GM12878 (cell line): Measurements from ENCODE around the gene DIP2B.
A peak's percentile ranks its signal among the peaks of the same experiment; 100 is the strongest.

Experiments
- CEBPB ChIP-seq, 2 experiments: fragments of 150-350 bp in 1 of 2; IDR thresholded peaks; 2 replicates each; pipeline ENCODE4 v1.6.1; 2012 to 2014; ENCODE audit warnings: low read depth in 2 of 2, low read length in 2 of 2, borderline replicate concordance in 1 of 2, inconsistent platforms in 1 of 2
- IKZF2 ChIP-seq, 2 experiments: fragments of 450-650 bp; IDR thresholded peaks; 2 replicates each; pipeline ENCODE4 v1.6.1; 2017; ENCODE audit warnings: mild to moderate bottlenecking in 2 of 2, moderate library complexity in 2 of 2
- LARP7 ChIP-seq: fragments of 450-650 bp; IDR thresholded peaks from 2 replicates; pipeline ENCODE4 v1.6.1; 2017; ENCODE audit warnings: mild to moderate bottlenecking
- MYC ChIP-seq: IDR thresholded peaks from 2 replicates; pipeline ENCODE4 v1.6.1; 2011; ENCODE audit warnings: mild to moderate bottlenecking, low read length, moderate library complexity, inconsistent platforms; ENCODE audit not compliant: insufficient read depth, insufficient replicate concordance, insufficient read length, severe bottlenecking
- RAD21 ChIP-seq: IDR thresholded peaks from 2 replicates; pipeline ENCODE4 v1.6.1; 2011; ENCODE audit warnings: mild to moderate bottlenecking, low read depth, low read length, moderate library complexity; ENCODE audit not compliant: insufficient read depth
- ZNF384 ChIP-seq: IDR thresholded peaks from 2 replicates; pipeline ENCODE4 v1.6.1; 2012; ENCODE audit warnings: low read depth, mild to moderate bottlenecking, low read length, improper control_type of control experiment, borderline replicate concordance
- TF ChIP-seq, protein P1 (sequence below), 3 experiments: IDR thresholded peaks in 2 of 3; conservative IDR thresholded peaks in 1 of 3; 2 replicates each; pipeline ENCODE4 v1.5.1; 2011; ENCODE audit warnings: low read depth in 3 of 3, low read length in 3 of 3, mild to moderate bottlenecking in 3 of 3, control low read depth in 2 of 3, moderate library complexity in 2 of 3, inconsistent platforms in 1 of 3, mixed read lengths in 1 of 3; ENCODE audit not compliant: control insufficient read depth in 2 of 3, insufficient read depth in 1 of 3; ENCODE audit errors: extremely low read depth in 1 of 3

DNA sequence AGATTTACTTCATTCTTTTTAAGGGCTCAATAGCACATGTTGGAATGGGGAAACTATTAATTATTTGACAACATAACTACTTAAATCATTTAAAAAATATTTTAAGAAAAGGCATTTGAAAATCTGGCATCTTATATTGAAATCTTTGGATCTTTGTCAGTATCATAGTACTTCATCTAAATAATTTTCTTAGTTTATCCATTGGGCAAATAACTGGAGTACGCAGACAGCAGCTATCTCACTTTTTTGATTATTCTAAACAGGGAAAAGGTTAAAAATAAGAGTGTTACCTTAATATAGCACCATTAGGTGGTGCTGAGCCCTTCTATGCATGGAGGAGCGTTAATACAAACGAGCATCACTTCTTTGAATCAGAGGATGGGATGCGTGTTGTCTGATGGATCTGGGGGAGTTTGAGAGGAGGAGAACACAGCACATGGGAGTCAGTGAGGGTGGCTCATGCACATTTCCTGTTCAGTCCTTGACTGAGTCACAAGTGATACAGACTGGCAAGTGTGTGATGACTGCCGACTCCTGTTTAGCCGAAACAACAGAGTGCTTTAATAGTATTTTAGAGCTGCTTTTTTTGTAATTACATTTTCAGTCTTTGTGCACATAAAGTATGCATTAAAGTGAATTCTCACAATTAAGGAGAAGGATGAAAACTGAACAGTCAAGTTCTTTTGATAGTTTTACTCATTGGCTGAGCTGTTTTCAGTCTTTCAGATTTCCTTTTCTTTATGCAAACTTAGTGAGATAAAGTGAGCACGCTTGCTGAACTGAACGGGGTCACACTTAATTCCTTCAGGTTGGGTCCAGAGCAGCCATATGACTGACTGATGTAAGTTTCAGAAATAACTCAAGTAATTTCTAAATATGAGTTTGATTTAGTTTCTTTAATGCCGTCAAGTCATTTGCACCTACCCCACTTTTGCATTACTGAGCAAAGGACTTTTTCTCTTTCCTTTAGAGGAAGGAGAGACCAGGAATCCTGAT is 92.7 kb downstream of the DIP2B start:
- TF ChIP-seq CEBPB (IDR thresholded peaks at IDR 0.05; ENCODE audit: borderline replicate concordance in 1 of 2, low read depth in 2 of 2, low read length in 2 of 2): no peak
- TF ChIP-seq LARP7: no peak
- 0 out of 2 replicates have a peak, but pooled peaks have one; percentile 14 for TF ChIP-seq RAD21
- no peak for TF ChIP-seq ZNF384
- TF ChIP-seq, protein P1, sequence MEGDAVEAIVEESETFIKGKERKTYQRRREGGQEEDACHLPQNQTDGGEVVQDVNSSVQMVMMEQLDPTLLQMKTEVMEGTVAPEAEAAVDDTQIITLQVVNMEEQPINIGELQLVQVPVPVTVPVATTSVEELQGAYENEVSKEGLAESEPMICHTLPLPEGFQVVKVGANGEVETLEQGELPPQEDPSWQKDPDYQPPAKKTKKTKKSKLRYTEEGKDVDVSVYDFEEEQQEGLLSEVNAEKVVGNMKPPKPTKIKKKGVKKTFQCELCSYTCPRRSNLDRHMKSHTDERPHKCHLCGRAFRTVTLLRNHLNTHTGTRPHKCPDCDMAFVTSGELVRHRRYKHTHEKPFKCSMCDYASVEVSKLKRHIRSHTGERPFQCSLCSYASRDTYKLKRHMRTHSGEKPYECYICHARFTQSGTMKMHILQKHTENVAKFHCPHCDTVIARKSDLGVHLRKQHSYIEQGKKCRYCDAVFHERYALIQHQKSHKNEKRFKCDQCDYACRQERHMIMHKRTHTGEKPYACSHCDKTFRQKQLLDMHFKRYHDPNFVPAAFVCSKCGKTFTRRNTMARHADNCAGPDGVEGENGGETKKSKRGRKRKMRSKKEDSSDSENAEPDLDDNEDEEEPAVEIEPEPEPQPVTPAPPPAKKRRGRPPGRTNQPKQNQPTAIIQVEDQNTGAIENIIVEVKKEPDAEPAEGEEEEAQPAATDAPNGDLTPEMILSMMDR (IDR thresholded peaks at IDR 0.05 in 2 of 3, conservative IDR thresholded peaks at IDR 0.05 in 1 of 3; ENCODE audit: control insufficient read depth in 2 of 3, extremely low read depth in 1 of 3, insufficient read depth in 1 of 3, low read depth in 3 of 3, low read length in 3 of 3): no peak; a peak in 1 of 6 replicates
- no peak for TF ChIP-seq IKZF2 (IDR thresholded peaks at IDR 0.05)
- no peak for TF ChIP-seq MYC
